AG10803 (cell line): Measurements from ENCODE around the gene ZNF284.
A peak's percentile ranks its signal among the peaks of the same experiment; 100 is the strongest.

Experiments
- DNase-seq: peaks from one replicate; pipeline ENCODE4 v3.0.0; 2010; ENCODE audit warnings: low read depth
- H3K4me3 ChIP-seq: 2 replicates; pipeline ENCODE4 v1.5.1; 2011; ENCODE audit warnings: mild to moderate bottlenecking, low read length, control low read depth
- TF ChIP-seq, protein P1 (sequence below): conservative IDR thresholded peaks from 2 replicates; pipeline ENCODE4 v1.5.1; 2011; ENCODE audit warnings: mild to moderate bottlenecking, low read length, control low read depth, inconsistent platforms

The ZNF284 gene

DNA sequence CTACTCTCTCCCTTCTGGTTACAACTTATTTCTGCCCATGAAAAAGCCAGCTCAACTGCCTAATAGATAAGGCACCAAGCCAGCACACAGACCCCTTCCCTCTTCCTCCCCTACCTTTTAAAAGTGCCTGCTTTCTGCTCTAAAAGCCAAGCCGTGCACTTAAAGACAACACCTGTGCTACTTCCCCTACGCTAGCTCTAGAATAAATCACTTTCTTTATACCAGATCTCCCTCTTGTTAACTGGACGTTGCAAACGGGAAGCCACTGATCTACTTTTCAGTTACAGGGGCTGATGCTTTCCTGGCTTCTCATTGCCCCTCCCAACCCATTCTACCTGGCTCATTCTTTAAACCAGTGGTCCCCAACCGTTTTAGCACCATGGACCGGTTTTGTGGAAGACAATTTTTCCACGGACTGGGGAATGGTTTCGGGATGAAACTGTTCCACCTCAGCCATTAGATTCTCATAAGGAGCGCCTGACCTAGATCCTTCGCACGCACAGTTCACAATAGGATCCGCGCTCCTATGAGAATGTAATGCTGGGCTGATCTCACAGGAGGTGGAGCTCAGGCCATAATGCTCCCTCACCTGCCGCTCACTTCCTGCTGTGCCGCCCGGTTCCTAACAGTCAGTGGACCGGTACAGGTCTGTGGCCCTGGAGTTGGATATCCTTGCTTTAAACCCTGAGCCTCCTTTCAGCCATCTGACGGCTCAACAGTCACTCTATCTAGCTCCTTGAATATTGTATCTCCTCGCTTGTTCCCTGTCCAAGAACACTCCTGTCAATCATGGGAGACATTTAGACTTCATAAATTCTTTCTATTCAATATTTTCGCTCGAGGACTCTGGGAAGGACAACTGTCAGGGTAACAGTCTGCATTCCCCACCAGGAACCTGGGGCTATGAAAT lies 21.0 kb upstream of the ZNF284 start:
- DNase-seq: peak; percentile 0
- TF ChIP-seq, protein P1, sequence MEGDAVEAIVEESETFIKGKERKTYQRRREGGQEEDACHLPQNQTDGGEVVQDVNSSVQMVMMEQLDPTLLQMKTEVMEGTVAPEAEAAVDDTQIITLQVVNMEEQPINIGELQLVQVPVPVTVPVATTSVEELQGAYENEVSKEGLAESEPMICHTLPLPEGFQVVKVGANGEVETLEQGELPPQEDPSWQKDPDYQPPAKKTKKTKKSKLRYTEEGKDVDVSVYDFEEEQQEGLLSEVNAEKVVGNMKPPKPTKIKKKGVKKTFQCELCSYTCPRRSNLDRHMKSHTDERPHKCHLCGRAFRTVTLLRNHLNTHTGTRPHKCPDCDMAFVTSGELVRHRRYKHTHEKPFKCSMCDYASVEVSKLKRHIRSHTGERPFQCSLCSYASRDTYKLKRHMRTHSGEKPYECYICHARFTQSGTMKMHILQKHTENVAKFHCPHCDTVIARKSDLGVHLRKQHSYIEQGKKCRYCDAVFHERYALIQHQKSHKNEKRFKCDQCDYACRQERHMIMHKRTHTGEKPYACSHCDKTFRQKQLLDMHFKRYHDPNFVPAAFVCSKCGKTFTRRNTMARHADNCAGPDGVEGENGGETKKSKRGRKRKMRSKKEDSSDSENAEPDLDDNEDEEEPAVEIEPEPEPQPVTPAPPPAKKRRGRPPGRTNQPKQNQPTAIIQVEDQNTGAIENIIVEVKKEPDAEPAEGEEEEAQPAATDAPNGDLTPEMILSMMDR: no peak
- H3K4me3 ChIP-seq: peak overlapping the region; percentile 78

DNA sequence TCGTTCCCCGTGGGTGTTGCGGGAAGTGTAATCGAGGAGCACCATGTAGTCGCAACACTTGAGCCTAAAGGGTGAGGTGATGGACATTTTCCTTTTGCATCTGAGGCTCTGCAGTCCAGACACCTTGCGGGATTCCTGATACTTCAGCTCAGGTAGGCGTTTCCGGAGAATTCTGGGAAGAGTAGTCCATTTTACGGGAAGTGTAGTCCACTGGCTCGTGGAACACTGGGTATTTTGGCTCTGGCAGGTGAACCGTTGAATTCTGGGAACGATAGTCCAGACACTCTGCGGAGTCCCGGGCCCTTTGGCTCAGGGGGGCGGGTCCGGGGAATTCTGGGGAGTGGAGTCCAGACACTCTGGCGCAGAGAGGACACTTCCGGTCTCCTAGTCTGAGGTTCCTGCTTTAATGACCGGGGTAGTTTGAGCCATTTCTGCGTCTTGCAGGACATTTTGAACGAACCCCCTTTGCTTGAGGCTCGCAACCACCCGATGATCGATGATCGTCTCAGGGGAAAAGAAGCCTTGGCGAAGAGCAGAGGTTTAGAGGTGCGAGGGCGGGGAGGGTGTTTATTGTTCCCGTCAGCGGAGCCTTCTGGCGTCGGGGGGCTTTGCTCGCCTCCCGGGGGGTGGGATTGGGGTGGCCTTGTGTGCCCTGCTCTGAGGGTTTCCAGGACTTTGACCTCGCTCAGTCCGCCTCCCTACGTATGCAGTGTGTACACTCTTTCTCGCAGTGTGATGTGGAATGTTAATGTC lies 20.1 kb upstream of the ZNF284 start, which contains the start of gene ZNF223:
Gene ZNF223 (plus strand): TSS at position 387 of the 753 bp plus-strand sequence. CDS start 3,141 bp downstream, outside the sequence.
- TF ChIP-seq, protein P1: no peak
- peak; percentile 91 for DNase-seq

DNA sequence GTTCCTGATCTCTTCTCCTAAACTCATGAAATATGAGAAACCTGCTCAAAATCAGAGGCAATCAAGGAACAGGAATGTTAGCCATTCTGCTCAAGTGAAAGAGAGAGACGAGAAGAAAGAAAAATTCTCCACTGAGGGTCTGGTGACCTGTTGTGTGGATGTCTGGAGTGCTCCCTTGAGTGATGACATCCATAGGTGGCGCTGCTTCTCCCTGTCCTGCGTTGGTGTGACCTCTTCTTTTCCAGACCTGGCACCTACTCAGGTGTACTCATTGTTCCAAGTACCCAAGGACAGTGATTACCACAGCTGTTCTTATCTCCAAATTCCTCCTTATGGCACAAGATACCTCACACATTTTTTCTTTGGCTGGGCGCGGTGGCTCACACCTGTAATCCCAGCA lies 16.1 kb upstream of the ZNF284 start:
- TF ChIP-seq, protein P1: no peak
- no peak overlapping the region for H3K4me3 ChIP-seq
- DNase-seq: no peak

More for the DNA sequence above, 20.1 kb upstream of the ZNF284 start, which contains the start of gene ZNF223:
- peak within 1 kb of the TSS; percentile 78 for H3K4me3 ChIP-seq

DNA sequence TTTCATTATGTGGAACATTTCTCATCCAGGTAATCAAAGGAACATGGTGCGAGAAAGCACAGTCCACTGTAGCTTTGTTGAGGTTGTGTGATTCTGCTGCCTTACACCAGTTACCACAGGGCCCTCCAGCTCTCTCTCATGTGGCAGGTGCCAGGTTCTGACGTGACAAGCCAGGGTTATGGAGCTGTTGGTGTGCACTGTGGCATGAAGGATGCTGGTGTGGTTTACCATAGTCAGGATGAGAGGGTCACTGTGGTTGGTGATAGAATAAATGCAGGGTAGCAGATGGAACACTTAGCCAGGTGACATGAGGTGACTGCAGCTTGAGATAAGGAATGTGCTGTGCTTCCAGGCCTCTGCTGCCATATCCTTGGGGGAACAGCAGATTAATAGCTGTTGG lies 12.7 kb upstream of the ZNF284 start:
- TF ChIP-seq, protein P1: no peak
- DNase-seq: no peak
- H3K4me3 ChIP-seq: no peak overlapping the region

DNA sequence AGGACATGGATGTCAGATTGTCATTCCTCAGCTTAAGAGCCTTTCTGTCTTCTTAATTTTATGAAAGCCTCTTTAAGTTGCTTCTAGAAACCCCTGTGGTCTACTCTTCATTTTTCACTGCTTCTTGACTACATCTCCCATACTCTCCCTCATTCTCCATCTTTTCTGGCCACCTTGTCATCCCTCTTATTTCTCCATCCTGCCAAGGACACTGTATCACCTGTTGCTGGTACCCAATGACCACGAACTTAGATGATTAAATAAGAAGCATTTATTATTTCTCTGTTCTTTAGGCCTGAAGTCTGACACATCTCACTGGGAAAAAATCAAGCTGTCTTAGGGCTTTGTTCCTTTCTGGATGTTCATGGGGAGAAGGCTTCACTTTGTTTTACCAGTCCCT lies 10.9 kb upstream of the ZNF284 start:
- no peak overlapping the region for H3K4me3 ChIP-seq
- DNase-seq: no peak
- TF ChIP-seq, protein P1: no peak

DNA sequence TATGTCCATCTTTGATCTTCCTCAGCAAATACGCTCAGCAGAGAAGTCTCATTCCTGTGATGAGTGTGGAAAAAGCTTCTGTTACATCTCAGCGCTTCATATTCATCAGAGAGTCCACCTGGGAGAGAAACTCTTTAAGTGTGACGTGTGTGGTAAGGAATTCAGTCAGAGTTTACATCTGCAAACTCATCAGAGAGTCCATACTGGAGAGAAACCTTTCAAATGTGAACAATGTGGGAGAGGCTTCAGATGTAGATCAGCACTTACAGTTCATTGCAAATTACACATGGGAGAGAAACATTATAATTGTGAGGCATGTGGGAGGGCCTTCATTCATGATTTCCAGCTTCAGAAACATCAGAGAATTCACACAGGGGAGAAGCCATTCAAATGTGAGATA lies 5.7 kb upstream of the ZNF284 start:
- no peak overlapping the region for H3K4me3 ChIP-seq
- TF ChIP-seq, protein P1: no peak
- no peak for DNase-seq
